CD8-positive, alpha-beta memory T cell (primary cell): ENCODE data around the gene TM9SF1. TPM values are rescaled to one million over a fixed set of nuclear protein-coding genes. Genes with fewer than 3 reads are reported as not detected.

Experiments
- CTCF ChIA-PET: fragments of 350-600 bp; sonication (Branson Sonifier 250); formaldehyde crosslinking; loops from one replicate; lab custom pipeline; 2021; ENCODE audit warnings: antibody characterized with exemption; lab: Charles Lee
- POLR2A ChIA-PET: fragments of 350-600 bp; sonication (Branson Sonifier 250); formaldehyde crosslinking; loops from one replicate; lab custom pipeline; 2021; ENCODE audit warnings: antibody characterized with exemption; lab: Charles Lee
- DNase-seq, 5 donors: peaks; one replicate each; pipeline versions ENCODE4 v3.0.0 to v3.0.0-alpha.2; 2020 to 2022; ENCODE audit warnings: mixed read lengths in 1 of 5
- H3K27ac ChIP-seq: one replicate; pipeline ENCODE4 v1.7.0; 2013; ENCODE audit warnings: low read depth, mild to moderate bottlenecking, low read length, moderate library complexity
- H3K27me3 ChIP-seq: 2 replicates; pipeline ENCODE4 v1.7.0; 2013; ENCODE audit warnings: low read length, mild to moderate bottlenecking; ENCODE audit not compliant: insufficient read depth, poor library complexity, severe bottlenecking
- H3K36me3 ChIP-seq: 2 replicates; pipeline ENCODE4 v1.7.0; 2013; ENCODE audit warnings: mild to moderate bottlenecking, low read length, moderate library complexity; ENCODE audit not compliant: insufficient read depth
- H3K4me1 ChIP-seq: 2 replicates; pipeline ENCODE4 v1.7.0; 2013; ENCODE audit warnings: mild to moderate bottlenecking, low read length, moderate library complexity; ENCODE audit not compliant: insufficient read depth
- H3K4me3 ChIP-seq: 2 replicates; pipeline ENCODE4 v1.7.0; 2013; ENCODE audit warnings: mild to moderate bottlenecking, low read length
- H3K9me3 ChIP-seq: 2 replicates; pipeline ENCODE4 v1.7.0; 2013; ENCODE audit warnings: mild to moderate bottlenecking, low read length
- H3K27ac Mint-ChIP-seq, 8 donors: one replicate each; pipeline ENCODE4 v1.8.0; 2020 to 2021; ENCODE audit warnings: mixed read lengths in 8 of 8, mild to moderate bottlenecking in 6 of 8, inconsistent platforms in 3 of 8, moderate library complexity in 3 of 8
- H3K27me3 Mint-ChIP-seq, 2 donors: one replicate each; pipeline ENCODE4 v1.8.0; 2020 to 2021; ENCODE audit warnings: mixed read lengths in 2 of 2, mild to moderate bottlenecking in 1 of 2, moderate library complexity in 1 of 2
- H3K36me3 Mint-ChIP-seq, 3 donors: one replicate each; pipeline ENCODE4 v1.8.0; 2020 to 2021; ENCODE audit warnings: mixed read lengths in 3 of 3, inconsistent platforms in 1 of 3, mild to moderate bottlenecking in 1 of 3
- H3K4me1 Mint-ChIP-seq, 3 donors: one replicate each; pipeline ENCODE4 v1.8.0; 2020 to 2021; ENCODE audit warnings: mixed read lengths in 3 of 3, inconsistent platforms in 1 of 3, mild to moderate bottlenecking in 1 of 3
- H3K4me3 Mint-ChIP-seq, 7 donors: one replicate each; pipeline ENCODE4 v1.8.0; 2020 to 2021; ENCODE audit warnings: mixed read lengths in 7 of 7, mild to moderate bottlenecking in 6 of 7, moderate library complexity in 4 of 7, inconsistent platforms in 2 of 7
- H3K9me3 Mint-ChIP-seq, 5 donors: one replicate each; pipeline ENCODE4 v1.8.0; 2020 to 2022; ENCODE audit warnings: mixed read lengths in 5 of 5, mild to moderate bottlenecking in 3 of 5, moderate library complexity in 2 of 5, inconsistent platforms in 1 of 5
- polyA plus RNA-seq: library from polyadenylated mRNA; unstranded; fragments of 300-500 nt; fragmentation: Illumina TruSeq; gene quantifications from one replicate; pipeline ENCODE4 v1.2.3, GENCODE V29; 2021
- total RNA-seq, 2 experiments: library from RNA; stranded (reverse); gene quantifications; one replicate each; pipeline ENCODE4 v1.2.3, GENCODE V29; 2021

The TM9SF1 gene
- total and polyA plus RNA-seq, 3 experiments from 2014 or later: 30.0 to 34.0 (median 31.3) TPM

GRCh38 chr14:24156840-24157239 lies 38.4 kb downstream of the TM9SF1 start:
- Mint-ChIP-seq H3K9me3 (no peaks in the 10 kb centered on the region), H3K27me3 (peaks cover 0 to under 1% of the 10 kb centered on the region in 2 donors), H3K27ac (peak overlapping the region in 4 of 8 donors; percentile 23 to 85 (median 72)), H3K4me3 (peak overlapping the region in 1 of 7 donors; percentile 8), H3K4me1 (peaks cover 18 to 28% (median 19%) of the 10 kb centered on the region in 3 donors), H3K36me3 (peaks cover 15 to 69% (median 21%) of the 10 kb centered on the region in 3 donors)
- H3K4me3 ChIP-seq: no peak overlapping the region
- no peak overlapping the region for H3K27ac ChIP-seq
- no peaks in the 10 kb centered on the region for H3K9me3 ChIP-seq
- ChIA-PET POLR2A (interaction anchor here (1.4 kb wide), 1 partner anchor 42 kb away, joined by 6 read pairs; the partner anchor contains the start of genes DCAF11 and NRL), CTCF (interaction anchor here (0.9 to 1.0 kb wide), 3 partner anchors 9 to 21 kb away, joined by 3 read pairs; partner anchors contain the start of genes PSME1 and RNF31)
- no peak for DNase-seq
- H3K4me1 ChIP-seq: peaks cover 8% of the 10 kb centered on the region
- H3K27me3 ChIP-seq: no peaks in the 10 kb centered on the region
- H3K36me3 ChIP-seq: peaks cover 43% of the 10 kb centered on the region

GRCh38 chr14:24155100-24155499 lies 40.1 kb downstream of the TM9SF1 start:
- Mint-ChIP-seq H3K27ac (peak overlapping the region in 4 of 8 donors; percentile 24 to 91 (median 83)), H3K4me1 (peaks cover 8 to 21% (median 13%) of the 10 kb centered on the region in 3 donors), H3K27me3 (no peaks in the 10 kb centered on the region), H3K9me3 (no peaks in the 10 kb centered on the region), H3K4me3 (no peak overlapping the region), H3K36me3 (peaks cover 12 to 71% (median 14%) of the 10 kb centered on the region in 3 donors)
- H3K4me1 ChIP-seq: peaks cover 3% of the 10 kb centered on the region
- H3K9me3 ChIP-seq: no peaks in the 10 kb centered on the region
- no peaks in the 10 kb centered on the region for H3K27me3 ChIP-seq
- H3K36me3 ChIP-seq: peaks cover 56% of the 10 kb centered on the region
- no peak for DNase-seq
- no peak overlapping the region for H3K27ac ChIP-seq
- POLR2A ChIA-PET: interaction anchor here (0.6 kb wide), 2 partner anchors 14 to 103 kb away, joined by 3 read pairs; no protein-coding TSS in a partner anchor
- H3K4me3 ChIP-seq: no peak overlapping the region
- CTCF ChIA-PET: interaction anchor here (1.8 kb wide), 1 partner anchor 46 kb away, joined by 5 read pairs; no protein-coding TSS in a partner anchor

GRCh38 chr14:24151404-24152080 lies 43.7 kb downstream of the TM9SF1 start:
- Mint-ChIP-seq H3K27ac (peak overlapping the region in 1 of 8 donors; percentile 61), H3K27me3 (no peaks in the 10 kb centered on the region), H3K4me3 (peak overlapping the region in 2 of 7 donors; percentile 36 to 98), H3K9me3 (no peaks in the 10 kb centered on the region), H3K36me3 (peaks cover 8 to 74% (median 10%) of the 10 kb centered on the region in 3 donors), H3K4me1 (peaks cover 22 to 40% (median 31%) of the 10 kb centered on the region in 3 donors)
- peaks cover 26% of the 10 kb centered on the region for H3K4me1 ChIP-seq
- no peaks in the 10 kb centered on the region for H3K9me3 ChIP-seq
- H3K27ac ChIP-seq: no peak overlapping the region
- ChIA-PET CTCF (interaction anchor here (0.9 to 3.7 kb wide), 6 partner anchors 9 to 93 kb away, joined by 3 to 36 read pairs (median 4); partner anchors contain the start of genes EMC9, IRF9 and PSME1), POLR2A (interaction anchor here (0.5 kb wide), 2 partner anchors 24 to 1580 kb away, joined by 4 to 8 read pairs; no protein-coding TSS in a partner anchor)
- no peaks in the 10 kb centered on the region for H3K27me3 ChIP-seq
- no peak overlapping the region for H3K4me3 ChIP-seq
- H3K36me3 ChIP-seq: peaks cover 56% of the 10 kb centered on the region
- DNase-seq: no peak

- H3K36me3 ChIP-seq: peaks cover 56% of the 10 kb centered on the region
- Mint-ChIP-seq H3K4me3 (peak overlapping the region in 2 of 7 donors; percentile 36 to 98), H3K9me3 (no peaks in the 10 kb centered on the region), H3K36me3 (peaks cover 8 to 76% (median 10%) of the 10 kb centered on the region in 3 donors), H3K27ac (peak overlapping the region in 1 of 8 donors; percentile 23), H3K27me3 (no peaks in the 10 kb centered on the region), H3K4me1 (peaks cover 27 to 44% (median 36%) of the 10 kb centered on the region in 3 donors)
- no peaks in the 10 kb centered on the region for H3K27me3 ChIP-seq
- H3K9me3 ChIP-seq: no peaks in the 10 kb centered on the region
- H3K27ac ChIP-seq: no peak overlapping the region
- H3K4me1 ChIP-seq: peaks cover 27% of the 10 kb centered on the region
- H3K4me3 ChIP-seq: no peak overlapping the region
- ChIA-PET POLR2A (interaction anchor here (0.5 kb wide), 1 partner anchor 1580 kb away, joined by 8 read pairs; no protein-coding TSS in a partner anchor), CTCF (interaction anchor here (0.9 to 3.7 kb wide), 5 partner anchors 10 to 70 kb away, joined by 3 to 36 read pairs (median 4); partner anchors contain the start of genes EMC9, IRF9 and PSME1)
- DNase-seq: no peak
Measured at GRCh38 chr14:24150993-24151392, 44.2 kb downstream of the TM9SF1 start.

- Histone ChIP-seq H3K36me3 (peaks cover 52% of the 10 kb centered on the region), H3K9me3 (no peaks in the 10 kb centered on the region), H3K4me1 (peaks cover 31% of the 10 kb centered on the region), H3K4me3 (no peak overlapping the region), H3K27me3 (no peaks in the 10 kb centered on the region), H3K27ac (no peak overlapping the region)
- Mint-ChIP-seq H3K27me3 (no peaks in the 10 kb centered on the region), H3K27ac (peak overlapping the region in 2 of 8 donors; percentile 23 to 75), H3K36me3 (peaks cover 4 to 76% (median 6%) of the 10 kb centered on the region in 3 donors), H3K4me3 (peak overlapping the region in 1 of 7 donors; percentile 98), H3K4me1 (peaks cover 31 to 49% (median 40%) of the 10 kb centered on the region in 3 donors), H3K9me3 (no peaks in the 10 kb centered on the region)
- DNase-seq: no peak
- POLR2A ChIA-PET: interaction anchor here (0.5 kb wide), 1 partner anchor 1579 kb away, joined by 8 read pairs; no protein-coding TSS in a partner anchor
- CTCF ChIA-PET: interaction anchor here (0.9 to 3.7 kb wide), 5 partner anchors 10 to 70 kb away, joined by 3 to 36 read pairs (median 4); partner anchors contain the start of genes EMC9, IRF9 and PSME1
Measured at GRCh38 chr14:24150567-24150966, 44.7 kb downstream of the TM9SF1 start.

- Histone ChIP-seq H3K4me3 (no peak overlapping the region), H3K27ac (no peak overlapping the region), H3K9me3 (no peaks in the 10 kb centered on the region), H3K36me3 (peaks cover 48% of the 10 kb centered on the region), H3K4me1 (peaks cover 36% of the 10 kb centered on the region), H3K27me3 (no peaks in the 10 kb centered on the region)
- ChIA-PET CTCF (interaction anchor here (1.1 to 3.7 kb wide), 4 partner anchors 11 to 69 kb away, joined by 3 to 36 read pairs (median 6); partner anchors contain the start of genes IRF9 and PSME1), POLR2A (interaction anchor here (0.6 kb wide), 1 partner anchor 27 kb away, joined by 3 read pairs; no protein-coding TSS in a partner anchor)
- Mint-ChIP-seq H3K4me3 (peak overlapping the region in 2 of 7 donors; percentile 12 to 98), H3K36me3 (peaks cover 3 to 72% (median 3%) of the 10 kb centered on the region in 3 donors), H3K27ac (no peak overlapping the region), H3K4me1 (peaks cover 35 to 54% (median 45%) of the 10 kb centered on the region in 3 donors), H3K27me3 (no peaks in the 10 kb centered on the region), H3K9me3 (no peaks in the 10 kb centered on the region)
- no peak for DNase-seq
Measured at GRCh38 chr14:24150061-24150460, 45.2 kb downstream of the TM9SF1 start.

- Histone ChIP-seq H3K27me3 (no peaks in the 10 kb centered on the region), H3K36me3 (peaks cover 48% of the 10 kb centered on the region), H3K4me1 (peaks cover 43% of the 10 kb centered on the region), H3K9me3 (no peaks in the 10 kb centered on the region), H3K4me3 (no peak overlapping the region), H3K27ac (no peak overlapping the region)
- no peak for DNase-seq
- CTCF ChIA-PET: interaction anchor here (1.4 to 3.7 kb wide), 4 partner anchors 11 to 68 kb away, joined by 3 to 36 read pairs (median 6); partner anchors contain the start of genes IPO4 and IRF9
- POLR2A ChIA-PET: interaction anchor here (0.6 kb wide), 1 partner anchor 27 kb away, joined by 3 read pairs; no protein-coding TSS in a partner anchor
- peaks cover under 1 to 70% (median 4%) of the 10 kb centered on the region in 3 donors for H3K36me3 Mint-ChIP-seq
- no peaks in the 10 kb centered on the region for H3K9me3 Mint-ChIP-seq
- H3K27ac Mint-ChIP-seq: peak overlapping the region in 5 of 8 donors; percentile 40 to 96 (median 79)
- peaks cover 37 to 56% (median 51%) of the 10 kb centered on the region in 3 donors for H3K4me1 Mint-ChIP-seq
- peak overlapping the region; percentile 23 to 98 (median 85) for H3K4me3 Mint-ChIP-seq
- H3K27me3 Mint-ChIP-seq: no peaks in the 10 kb centered on the region
Measured at GRCh38 chr14:24149302-24149969, 45.8 kb downstream of the TM9SF1 start.
